GM18867 (cell line): ENCODE data around the gene ENO1.
"Not testable (repeated sequence)": the region's sequence is repeated elsewhere in the genome, so short reads cannot be mapped to it uniquely, and the experiment has no call there.

Source experiments
- ATAC-seq: cut with Tn5 transposase; IDR thresholded peaks from one replicate; pipeline ENCODE4 v1.9.1; 2021; ENCODE audit warnings: mild to moderate bottlenecking, moderate library complexity; ENCODE audit not compliant: unreplicated experiment

The ENO1 gene

DNA sequence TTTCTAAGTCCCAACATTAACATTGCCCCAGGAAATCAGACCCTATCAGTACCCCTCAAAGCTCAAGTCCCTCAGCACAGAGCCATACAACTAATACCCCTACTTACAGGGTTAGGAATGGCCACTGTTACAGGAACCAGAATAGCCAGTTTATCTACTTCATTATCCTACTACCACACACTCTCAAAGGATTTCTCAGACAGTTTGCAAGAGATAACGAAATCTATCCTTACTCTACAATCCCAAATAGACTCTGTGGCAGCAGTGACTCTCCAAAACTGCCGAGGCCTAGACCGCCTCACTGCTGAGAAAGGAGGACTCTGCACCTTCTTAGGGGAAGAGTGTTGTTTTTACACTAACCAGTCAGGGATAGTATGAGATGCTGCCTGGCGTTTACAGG, 19.0 kb upstream of the ENO1 start:
- not testable (repeated sequence) for ATAC-seq

DNA sequence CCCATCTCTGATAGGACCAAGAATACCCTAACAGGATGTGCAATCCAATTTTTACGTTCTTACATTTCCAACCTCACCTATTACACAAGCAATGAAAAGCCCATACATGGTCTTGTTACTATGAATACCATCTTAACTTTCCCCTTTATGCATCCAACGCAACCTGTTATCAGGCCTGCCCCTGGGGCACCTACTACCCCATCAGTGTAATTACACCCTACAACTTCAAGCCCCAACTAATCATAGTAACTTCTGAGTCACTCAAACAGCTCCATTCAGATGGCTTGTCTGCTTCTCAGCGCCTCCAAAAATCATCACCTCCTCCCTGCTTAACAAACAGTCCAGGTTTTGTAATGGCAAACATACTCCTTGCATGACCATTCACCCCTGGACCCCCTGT, 18.3 kb upstream of the ENO1 start:
- ATAC-seq: not testable (repeated sequence)

DNA sequence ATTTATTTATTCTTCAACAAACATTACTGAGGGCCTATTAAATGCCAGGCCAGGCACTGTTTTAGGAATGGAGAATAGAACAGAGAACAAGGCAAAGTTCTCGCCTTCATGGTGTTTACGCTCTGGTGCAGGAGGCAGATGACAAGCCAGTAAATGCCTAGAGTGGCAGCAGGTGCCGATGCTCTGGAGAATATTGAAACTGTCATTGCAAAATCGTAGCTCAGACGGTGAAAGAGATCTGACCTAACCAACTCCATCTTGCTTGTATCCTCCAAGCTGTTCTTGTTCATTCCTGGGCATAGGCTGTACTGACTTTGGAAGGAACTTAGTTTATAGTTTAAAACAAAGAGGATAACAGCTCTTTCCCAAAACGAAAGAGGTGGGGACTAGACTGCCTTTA, 13.5 kb upstream of the ENO1 start:
- no peak for ATAC-seq

DNA sequence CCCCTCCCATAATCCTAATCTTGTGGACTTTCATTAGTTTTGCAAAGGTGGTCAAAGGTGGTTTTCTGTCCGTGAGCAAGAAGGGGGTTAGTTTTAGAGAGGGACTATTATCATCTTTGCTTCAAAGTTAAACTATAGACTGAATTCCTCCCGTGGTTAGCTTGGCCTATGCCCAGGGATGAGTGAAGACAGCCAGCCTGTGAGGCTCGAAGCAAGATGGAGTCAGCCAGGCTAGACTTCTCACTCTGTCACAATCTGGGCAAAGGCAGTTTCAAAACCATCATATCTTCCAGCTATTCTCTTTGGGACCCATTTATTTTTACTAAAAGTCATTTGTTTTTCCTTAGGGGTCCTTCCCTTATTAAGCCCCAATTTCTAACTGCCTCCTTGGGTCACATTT, 12.9 kb upstream of the ENO1 start:
- ATAC-seq: no peak

DNA sequence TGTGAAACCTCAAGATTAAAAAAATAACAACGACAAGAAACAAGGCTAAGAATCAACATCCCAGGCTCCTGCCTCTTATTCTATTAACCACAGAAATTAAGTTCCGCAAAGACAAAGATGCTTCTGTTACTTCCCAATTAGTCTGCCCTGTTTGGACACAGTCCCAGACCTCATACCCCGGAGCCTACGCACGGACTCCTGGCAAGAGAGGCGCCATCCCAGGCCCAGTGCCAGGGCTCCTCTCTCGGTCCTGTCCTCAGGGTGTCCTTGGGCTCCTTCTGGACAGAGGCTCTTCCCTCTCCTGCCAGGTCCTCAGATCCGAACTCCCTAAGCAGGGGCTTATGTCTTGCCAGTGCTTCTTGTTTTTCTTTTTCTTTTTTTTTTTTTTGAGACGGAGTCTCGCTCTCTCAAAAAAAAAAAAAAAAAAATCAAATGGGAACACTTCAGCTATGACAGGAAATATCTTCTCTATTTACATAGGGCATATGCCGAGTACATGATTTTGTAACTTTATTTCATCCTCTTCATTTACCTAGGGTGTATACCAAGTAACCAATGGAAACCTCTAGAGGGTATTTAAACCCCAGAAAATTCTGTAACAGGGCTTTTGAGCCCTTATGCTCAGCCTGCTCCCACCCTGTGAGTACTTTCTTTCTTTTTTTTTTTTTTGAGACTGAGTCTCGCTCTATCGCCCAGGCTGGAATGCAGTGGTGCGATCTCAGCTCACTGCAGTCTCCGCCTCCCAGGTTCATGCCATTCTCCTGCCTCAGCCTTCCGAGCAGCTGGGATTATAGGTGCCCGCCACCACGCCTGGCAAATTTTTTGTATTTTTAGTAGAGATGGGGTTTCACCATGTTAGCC, 11.7 kb upstream of the ENO1 start:
- no peak for ATAC-seq

DNA sequence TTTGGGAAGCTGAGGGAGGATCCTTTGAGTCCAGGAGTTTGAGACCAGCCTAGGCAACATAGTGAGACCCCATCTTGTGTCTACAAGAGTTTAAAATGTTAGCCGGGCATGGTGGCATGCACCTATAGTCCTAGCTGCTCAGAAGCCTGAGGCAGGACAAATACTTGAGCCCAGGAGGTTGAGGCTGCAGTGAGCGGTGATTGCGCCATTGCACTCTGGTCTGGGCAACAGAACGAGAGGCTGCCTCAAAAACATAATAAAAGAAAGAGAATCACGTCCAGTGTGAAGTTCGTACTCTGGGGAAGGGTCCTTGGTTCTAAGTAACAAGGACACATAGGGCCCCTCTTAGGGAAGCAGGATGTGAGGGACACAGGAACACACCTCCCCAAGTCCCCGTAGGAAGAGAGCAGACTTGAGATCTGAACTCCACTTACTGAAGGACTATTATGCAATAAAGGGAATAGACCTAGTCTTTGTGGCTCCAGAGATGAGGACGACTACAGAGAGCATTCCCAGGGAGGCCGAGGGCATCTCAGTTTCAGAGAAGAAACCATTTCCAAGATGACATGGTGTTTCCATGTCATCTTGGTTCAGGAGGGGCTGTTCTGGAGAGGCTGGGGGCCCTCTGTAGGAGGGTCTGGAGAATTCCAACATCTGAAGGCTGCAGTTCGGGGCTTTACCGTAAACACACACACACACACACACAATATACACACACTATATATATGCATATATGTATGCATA, 10.8 kb upstream of the ENO1 start:
- no peak for ATAC-seq

DNA sequence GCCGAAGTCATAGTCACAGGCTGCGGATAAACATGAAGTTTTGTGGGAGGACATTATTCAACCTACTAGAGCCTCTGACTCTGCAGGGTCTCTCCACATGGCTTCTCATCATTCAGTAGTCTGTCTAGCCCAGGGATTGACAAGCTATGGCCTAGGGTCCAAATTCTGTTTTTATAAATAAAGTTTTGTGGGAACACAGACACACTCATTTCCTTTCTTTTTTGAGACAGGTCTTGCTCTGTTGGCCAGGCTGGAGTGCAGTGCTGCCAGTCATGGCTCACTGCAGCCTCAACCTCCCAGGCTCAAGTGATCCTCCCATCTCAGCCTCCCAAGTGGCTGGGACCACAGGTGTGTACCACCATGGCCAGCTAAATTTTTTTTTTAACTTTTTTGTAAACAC, 8.1 kb upstream of the ENO1 start:
- no peak for ATAC-seq

DNA sequence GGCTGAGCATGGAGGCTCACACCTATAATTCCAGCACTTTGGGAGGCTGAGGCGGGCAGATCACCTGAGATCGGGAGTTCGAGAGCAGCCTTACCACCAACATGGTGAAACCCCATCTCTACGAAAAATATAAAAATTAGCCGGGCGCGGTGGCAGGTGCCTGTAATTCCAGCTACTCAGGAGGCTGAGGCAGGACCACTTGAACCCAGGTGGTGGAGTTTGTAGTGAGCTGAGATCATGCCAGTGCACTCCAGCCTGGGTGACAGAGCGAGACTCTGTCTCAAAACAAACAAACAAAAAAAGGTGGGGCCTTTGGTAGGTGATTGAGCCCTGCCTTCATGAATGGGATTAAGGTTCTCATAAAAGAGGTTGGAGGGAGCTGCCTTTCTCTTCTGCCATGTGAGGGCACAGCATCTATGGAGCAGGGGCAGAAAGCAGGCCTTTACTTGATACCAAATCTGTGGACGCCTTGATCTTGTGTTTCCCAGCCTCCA, 7.6 kb upstream of the ENO1 start:
- ATAC-seq: not testable (repeated sequence)

DNA sequence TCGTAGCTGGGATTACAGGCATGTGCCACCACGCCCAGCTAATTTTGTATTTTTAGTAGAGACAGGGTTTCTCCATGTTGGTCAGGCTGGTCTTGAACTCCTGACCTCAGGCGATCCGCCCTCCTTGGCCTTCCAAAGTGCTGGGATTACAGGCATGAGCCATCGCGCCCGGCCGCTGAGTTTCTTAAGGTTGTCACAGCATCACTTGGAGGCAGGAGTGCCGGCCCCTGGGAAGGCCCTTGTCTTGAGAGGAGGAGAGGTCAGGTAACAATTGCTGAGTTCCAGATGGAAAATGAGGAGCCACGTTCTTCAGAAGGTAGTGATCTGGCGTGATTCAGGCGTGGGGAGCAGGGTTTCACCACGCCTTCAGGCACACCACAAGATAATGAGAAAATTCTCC, 5.6 kb upstream of the ENO1 start:
- not testable (repeated sequence) for ATAC-seq

DNA sequence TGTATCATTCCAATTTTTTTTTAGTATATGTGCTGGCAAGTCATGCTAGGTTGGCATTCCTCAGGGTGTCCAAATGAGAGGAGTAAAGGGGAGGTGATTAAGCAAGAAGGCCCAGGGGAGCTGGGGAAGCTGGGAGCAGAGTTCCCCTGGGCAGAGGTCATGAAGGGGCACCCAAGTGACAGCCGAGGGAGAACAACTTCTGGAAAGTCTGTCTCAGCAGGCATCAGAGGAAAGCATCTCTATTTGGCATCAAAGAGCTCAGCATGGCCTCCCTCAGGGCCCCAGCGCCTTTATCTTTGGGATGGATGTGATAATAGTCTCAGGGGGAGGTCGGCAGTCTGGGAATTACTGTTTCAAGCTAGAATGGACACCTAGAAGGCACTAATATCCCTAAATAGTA, 5.0 kb upstream of the ENO1 start:
- no peak for ATAC-seq

DNA sequence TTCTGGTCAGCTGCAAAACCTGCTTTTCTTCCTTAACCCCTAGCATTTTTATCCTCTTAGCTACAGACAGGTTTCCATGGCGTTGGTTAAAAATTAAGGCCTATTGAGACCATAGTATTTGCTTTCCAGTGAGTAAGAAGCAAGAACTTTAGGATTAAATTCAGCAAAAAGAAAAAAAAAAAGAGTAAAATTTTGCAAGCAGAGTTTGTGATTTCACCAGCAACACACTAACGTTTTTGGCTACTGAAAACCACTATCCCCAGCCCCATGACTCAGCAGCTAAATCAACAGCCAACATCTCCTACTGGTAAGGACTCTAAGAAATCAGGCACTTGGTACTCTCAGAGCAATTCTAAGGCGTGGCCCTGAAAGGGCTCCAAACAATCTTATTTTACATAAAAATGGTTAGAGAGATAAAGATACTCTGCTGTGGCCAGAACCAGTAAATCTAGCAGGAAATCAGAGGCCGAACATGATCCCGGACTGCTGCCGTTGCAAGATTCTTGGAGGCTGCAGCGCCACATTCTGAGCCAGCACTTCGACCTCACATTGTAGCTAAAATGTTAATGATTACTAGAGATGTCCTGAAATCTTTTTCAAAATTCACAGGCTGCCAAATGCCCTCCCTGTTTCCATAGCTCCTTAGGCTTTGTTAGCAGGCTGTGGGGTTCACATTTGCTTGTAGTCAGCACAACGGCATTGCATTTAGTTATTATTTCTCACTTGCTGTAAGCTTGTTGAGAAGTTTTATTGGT, 1.6 kb upstream of the ENO1 start:
- ATAC-seq: no peak

DNA sequence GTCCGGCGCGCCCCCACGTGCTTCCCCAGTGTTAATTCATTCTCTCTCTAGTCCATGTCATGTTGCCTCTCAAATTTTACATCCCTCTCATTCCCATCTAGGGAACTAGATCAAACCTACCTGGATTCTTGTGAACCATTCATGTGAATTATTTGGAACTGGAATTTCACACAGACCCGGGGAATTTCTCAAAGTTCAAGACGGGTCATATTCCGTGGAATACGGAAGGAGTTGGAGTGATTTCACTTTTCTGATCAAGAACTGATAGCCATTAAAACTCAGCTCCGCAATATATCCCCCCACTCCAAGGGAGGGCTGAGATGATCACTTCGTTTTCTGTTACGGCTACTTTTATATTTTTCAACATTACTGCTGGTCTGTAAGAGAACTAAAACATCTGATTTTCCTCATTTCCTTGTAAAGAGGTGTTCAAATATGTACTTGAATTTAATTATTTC, 1.0 kb upstream of the ENO1 start:
- no peak for ATAC-seq

DNA sequence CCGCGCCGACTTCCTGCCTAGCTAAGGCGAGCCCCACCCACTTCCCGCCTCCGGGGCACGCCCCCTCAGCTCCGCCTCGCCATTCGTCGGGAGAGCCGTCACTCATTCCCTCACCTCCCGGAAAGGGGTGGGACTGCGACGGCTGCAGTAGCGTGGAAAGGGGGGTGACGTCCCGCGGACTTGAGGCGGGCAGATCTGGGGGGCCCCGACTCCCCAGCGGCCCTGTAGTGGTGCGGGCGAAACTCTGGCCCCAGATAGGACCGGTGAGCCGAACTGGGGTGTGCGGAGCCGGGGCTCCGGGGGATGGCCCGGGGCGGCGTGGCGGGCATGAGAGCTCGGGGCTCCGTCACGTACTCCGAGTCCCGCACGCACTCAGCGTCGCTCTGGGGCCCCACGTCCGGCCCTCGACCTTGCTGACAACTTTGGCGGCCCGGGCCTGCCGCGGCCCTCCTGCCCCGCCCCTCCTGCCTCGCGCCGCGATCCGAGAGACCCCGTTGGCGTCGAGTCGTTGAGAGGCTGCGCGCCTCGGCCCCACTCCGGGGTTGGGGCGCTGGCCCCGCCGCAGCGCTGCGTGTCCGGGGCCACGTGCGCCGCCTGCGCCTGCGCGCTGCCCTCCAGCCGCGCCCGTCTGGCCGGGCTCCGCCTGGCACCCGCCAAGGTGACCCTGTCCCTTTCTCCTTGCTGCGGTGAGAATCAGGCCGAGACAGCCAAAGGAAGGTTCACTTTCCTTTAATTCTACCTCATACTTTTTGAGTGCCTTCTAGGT, 395 bp upstream of the ENO1 start:
- ATAC-seq: peak; percentile 76

DNA sequence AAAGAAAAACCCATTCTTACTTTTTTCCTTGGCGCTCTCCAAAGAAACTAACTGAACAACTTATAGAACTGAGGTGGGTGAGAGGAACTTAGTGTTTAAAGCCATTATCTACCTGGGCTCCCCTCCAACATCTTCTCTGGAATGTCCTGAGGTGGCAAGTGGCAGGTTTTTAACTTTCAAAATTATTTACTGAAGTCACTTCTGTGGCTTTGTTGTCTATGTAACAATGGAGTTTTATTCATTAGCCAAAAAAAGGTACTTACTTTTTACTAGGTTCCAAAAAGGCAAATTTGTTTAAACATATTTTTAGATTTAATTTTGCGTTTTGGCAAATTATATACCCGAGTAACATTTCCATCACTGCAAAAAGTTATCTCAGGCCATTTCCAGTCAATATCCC, 2.4 kb downstream of the ENO1 start:
- no peak for ATAC-seq

DNA sequence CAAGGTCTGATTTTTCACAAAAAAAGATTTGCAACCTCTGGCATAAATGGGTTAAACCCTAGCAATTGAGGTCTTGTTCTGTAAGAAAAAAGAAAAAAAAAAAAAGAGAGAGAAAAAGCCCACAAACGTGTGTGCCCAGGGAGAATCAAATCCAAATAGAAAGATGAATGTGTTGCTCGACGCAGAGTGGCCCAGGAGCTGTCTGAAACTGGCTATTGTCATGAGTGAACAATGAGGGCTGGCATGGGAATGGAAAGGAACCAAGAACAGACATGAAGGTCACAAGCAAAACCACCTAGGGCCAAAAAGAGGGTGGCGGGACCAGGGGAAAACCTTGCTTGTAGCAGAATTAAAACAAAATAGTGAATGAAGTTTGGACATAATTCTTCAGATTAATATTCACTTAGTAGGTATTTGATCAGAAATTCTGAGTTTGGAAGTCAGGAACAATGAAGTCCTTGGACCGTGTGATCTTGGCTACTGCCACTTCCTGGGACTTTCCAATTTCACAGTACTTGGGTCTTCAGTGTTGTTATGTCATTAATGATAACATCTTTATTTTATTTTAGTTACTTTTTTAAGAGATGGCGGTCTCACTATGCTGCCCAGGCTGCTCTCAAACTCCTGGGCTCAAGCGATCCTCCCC, 3.1 kb downstream of the ENO1 start:
- ATAC-seq: no peak

DNA sequence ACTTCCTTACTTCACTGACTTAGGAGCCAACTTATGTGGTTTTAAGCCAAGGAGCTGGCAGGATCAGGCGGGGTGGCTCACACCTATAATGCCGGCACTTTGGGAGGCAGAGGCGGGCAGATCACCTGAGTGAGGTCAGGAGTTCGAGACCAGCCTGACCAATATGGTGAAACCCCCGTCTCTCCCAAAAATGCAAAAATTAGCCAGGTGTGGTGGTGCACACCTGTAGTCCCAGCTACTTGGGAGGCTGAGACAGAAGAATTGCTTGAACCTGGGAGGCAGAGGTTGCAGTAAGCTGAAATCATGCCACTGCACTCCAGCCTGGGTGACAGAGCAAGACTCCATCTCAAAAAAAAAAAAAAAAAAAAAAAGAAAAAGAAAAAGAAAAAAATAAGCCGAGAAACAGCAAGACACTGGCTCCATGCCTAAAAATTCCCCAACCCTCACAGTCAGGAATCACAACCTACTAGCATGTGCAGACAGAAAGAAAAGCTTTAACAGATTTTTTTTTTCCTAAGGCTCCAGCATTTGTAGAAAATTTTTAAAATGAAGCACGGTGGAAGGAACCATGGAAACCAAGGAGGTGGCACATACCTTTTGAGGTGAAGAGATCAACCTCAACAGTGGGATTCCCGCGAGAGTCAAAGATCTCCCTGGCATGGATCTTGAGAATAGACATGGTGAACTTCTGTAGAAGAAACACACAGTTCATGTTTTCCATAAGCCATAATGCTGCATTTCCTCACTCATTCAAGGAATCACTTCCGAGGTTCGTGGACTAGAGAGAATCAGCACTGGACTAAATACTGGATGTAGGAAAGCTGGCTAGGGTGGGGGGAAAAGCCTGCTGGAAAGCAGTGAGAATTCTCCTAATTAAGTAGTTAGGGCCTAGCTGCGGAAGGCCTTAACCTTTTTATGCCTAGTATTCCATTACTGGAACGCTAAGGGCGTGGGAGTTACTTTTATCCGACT, 4.0 kb downstream of the ENO1 start:
- no peak for ATAC-seq

DNA sequence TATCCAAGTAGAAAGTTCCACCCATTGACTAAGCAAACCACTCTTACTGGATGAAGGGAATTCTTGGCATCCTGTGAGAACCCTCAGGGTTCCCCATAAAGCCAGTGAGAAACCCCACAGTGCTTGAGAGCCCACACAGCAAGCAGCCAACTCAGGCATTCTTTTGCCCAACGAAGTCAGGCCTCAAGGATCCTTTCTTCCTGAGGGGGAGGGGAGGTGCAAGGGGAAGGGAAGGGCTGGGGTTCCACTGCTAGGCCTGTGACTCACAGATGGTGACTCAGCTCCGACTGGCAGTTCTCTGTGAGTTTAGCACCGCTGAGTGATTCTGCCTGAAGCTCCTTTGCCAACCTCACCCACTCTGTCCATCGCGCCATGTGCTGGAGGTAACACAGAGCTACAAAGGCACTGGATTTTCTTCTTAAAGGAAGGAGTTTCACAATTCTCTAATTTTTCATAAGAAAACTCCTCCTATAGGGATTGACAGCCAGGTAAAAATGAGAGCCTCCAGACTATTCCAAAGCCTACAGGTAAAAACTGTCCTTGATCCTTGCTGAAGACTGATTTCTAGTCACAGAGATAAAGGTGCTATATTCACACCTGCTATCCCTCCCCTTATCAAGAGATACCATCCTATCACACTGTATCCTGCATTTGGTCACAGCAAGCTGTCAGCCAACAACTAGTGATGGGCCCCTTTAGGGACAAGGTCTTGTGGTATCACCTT, 4.8 kb downstream of the ENO1 start:
- ATAC-seq: no peak

DNA sequence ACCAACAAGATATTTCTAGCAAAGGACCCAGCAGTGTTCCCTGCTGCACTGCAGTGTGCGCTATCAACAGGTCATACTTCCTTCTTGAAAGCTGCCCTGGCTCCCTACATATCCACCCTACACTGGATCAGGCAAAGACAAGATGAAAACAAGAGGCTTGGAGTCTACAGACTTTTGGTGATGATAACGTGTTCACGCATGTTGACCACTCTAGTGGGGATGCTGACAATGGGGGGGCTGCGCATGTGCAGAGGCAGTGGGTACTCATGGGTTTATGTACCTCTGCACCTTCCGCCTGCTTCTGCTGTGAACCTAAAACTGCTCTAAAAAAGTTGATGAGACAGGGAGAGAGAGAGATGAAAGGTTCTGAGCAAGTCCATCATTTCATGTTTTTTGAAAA, 5.5 kb downstream of the ENO1 start:
- no peak for ATAC-seq
